ENCODE results near the gene DMTF1.

Gene DMTF1

DNA sequence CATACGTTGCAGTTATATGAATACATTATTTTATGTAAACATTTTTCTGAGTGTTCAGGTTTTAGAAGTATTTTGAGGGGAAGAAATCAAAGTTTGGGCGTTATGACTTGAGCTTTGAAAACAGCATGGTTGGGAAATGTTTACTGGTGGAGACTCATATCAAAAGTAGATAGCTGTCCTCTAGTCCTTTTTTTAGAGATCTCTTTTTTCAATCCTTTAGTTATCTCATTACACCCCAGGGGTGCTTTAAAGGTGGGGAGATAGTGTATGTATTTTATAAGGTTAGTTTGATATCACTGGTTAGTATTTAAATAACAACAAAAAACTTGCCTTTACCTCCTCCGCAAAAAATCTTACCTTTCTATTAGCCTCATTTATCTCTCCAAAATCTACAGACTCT lies 2.3 kb downstream of the DMTF1 start:
- peak overlapping the region; percentile 65 for H3K27ac Mint-ChIP-seq
- peak overlapping the region; percentile 98 for H3K4me3 Mint-ChIP-seq
- peaks cover 42% of the 10 kb centered on the region for H3K36me3 Mint-ChIP-seq (ENCODE audit: low read depth)
- H3K27me3 Mint-ChIP-seq: no peaks in the 10 kb centered on the region
- peaks cover 64% of the 10 kb centered on the region for H3K4me1 Mint-ChIP-seq (ENCODE audit: low read depth)
- no peaks in the 10 kb centered on the region for H3K9me3 Mint-ChIP-seq

DNA sequence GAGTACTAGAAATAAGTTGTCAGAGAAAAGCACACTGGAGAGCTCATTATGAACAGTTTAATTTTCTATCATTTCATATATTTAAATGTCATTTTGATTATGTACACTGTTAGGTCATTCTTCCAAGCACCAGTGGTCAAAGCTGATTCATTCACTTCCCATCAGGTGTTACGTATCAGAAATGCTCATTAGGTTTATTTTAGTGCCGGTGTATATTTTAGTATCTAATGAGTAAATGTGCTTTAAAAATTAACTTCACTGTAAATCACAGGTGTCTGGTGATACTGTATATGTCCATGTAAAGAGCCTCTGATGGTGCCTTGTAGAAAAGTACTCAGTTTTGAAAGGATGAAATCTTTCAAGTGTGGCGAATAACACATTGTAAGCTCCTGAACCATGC lies 3.5 kb downstream of the DMTF1 start:
- Mint-ChIP-seq H3K9me3 (no peaks in the 10 kb centered on the region), H3K27me3 (no peaks in the 10 kb centered on the region), H3K4me3 (peak overlapping the region; percentile 55), H3K27ac (no peak overlapping the region), H3K4me1 (ENCODE audit: low read depth) (peaks cover 72% of the 10 kb centered on the region), H3K36me3 (ENCODE audit: low read depth) (peaks cover 47% of the 10 kb centered on the region)

DNA sequence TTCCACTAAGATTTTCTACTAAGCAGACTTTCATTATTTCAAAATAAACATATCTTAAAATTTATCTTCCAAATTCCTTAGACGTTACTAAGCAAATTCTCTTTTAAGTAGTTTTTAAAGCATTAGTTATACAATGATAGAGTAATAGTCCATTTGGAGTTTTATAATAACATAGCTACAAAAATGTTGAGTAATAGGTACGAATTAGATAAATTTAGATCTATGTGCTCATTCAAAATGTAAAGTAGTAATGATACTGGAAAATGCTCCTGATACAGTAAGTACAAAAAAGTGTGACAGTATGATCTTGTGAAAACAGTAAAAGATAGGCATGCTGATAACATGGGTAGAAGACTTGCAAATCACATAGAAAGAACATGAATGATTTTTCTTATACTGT lies 4.5 kb downstream of the DMTF1 start:
- Mint-ChIP-seq H3K27ac (no peak overlapping the region), H3K27me3 (no peaks in the 10 kb centered on the region), H3K4me3 (peak overlapping the region; percentile 18), H3K9me3 (no peaks in the 10 kb centered on the region), H3K4me1 (ENCODE audit: low read depth) (peaks cover 66% of the 10 kb centered on the region), H3K36me3 (ENCODE audit: low read depth) (peaks cover 47% of the 10 kb centered on the region)

DNA sequence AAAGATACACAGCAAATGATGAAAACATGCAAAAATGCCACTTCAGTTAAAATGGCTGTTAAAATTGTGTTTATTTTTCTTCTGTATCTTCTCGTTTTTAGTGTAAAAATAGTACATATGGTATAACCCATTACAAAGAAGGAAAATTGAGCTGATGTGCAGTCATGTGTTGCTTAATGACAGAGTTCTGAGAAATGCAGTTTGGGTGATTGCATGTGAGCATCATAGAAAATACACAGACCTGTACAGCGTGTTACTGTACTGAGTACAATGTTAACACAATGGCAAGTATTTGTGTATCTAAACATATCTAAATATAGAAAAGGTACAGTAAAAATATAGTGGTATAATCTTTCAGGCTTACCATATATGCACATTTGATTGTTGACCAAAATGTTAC lies 7.3 kb downstream of the DMTF1 start:
- Mint-ChIP-seq H3K36me3 (ENCODE audit: low read depth) (peaks cover 61% of the 10 kb centered on the region), H3K4me3 (no peak overlapping the region), H3K27ac (no peak overlapping the region), H3K9me3 (no peaks in the 10 kb centered on the region), H3K4me1 (ENCODE audit: low read depth) (peaks cover 60% of the 10 kb centered on the region), H3K27me3 (no peaks in the 10 kb centered on the region)

DNA sequence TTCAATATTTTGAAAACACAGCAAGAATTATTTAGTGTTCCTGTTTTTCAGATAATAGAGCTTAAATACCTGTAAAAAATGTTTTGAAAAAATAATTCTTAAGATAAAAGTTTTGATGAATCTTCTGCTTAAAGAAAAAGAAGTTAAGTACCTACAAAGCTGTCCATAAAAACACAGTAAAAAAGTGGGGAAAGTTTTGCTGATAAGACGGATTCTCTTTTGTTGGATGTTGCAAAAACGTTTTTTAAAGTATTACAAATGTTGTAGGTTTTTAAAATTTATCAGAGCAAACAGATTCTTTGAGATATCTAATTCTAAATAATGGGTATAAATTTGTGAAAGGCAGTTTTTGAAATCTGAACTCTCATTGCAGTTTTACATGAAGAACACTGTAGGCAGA lies 12.2 kb downstream of the DMTF1 start:
- peaks cover 76% of the 10 kb centered on the region for H3K36me3 Mint-ChIP-seq (ENCODE audit: low read depth)
- H3K27ac Mint-ChIP-seq: no peak overlapping the region

DNA sequence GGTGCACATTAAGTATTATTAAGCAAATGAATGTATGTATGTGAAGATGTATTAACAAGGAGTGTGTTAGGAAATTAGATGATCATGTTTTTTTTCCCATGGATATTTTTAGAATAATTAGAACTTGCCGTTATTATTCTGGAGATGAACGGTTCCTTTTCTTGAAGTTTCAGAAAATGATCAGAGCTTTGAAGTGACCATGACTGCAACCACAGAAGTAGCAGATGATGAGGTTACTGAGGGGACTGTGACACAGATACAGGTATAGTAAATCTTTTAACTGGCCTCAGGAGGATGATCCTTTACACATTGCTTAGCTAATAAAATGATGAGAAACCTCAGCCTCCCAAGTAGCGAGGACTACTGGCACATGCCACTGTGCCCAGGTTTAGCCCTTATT lies 18.6 kb downstream of the DMTF1 start:
- H3K36me3 Mint-ChIP-seq (ENCODE audit: low read depth): peaks cover 80% of the 10 kb centered on the region
- no peak overlapping the region for H3K27ac Mint-ChIP-seq
- H3K27me3 Mint-ChIP-seq: no peaks in the 10 kb centered on the region
- H3K4me3 Mint-ChIP-seq: no peak overlapping the region
- H3K9me3 Mint-ChIP-seq: no peaks in the 10 kb centered on the region
- no peaks in the 10 kb centered on the region for H3K4me1 Mint-ChIP-seq (ENCODE audit: low read depth)

More for the DNA sequence above, 12.2 kb downstream of the DMTF1 start:
- Mint-ChIP-seq H3K4me3 (no peak overlapping the region), H3K4me1 (ENCODE audit: low read depth) (peaks cover 17% of the 10 kb centered on the region), H3K27me3 (no peaks in the 10 kb centered on the region), H3K9me3 (no peaks in the 10 kb centered on the region)

DNA sequence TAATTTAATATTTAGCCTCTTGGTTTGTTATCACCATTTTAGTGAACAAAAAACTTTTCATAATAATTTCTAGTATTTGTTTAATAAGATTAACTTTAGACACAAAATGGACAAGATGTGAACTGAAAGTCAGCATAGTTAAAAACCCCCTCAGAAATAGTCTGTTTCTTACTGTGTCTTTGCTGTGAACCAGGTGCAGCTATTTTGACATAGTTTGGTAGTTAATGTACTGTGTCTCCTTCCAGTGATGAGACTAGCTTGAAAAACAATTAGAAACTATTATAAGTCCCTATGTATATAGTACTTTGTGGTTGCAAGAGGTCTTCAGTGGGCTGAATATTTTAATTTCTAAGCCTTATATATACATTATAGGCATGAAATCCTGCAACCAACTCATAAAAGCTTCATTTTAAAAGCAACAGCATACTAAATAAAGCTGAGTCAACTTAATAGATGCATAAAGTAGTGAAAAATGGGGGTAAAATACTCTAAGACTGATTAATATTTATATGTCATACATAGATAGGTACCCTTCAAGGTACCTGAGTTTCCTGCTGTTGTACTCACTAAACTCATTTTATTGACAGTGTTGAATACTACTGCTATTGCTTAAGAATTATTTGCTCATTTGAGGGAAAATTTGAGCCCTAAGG lies 19.2 kb downstream of the DMTF1 start:
- no peak overlapping the region for H3K4me3 Mint-ChIP-seq
- H3K27ac Mint-ChIP-seq: no peak overlapping the region
- H3K4me1 Mint-ChIP-seq (ENCODE audit: low read depth): peaks cover 3% of the 10 kb centered on the region
- peaks cover 80% of the 10 kb centered on the region for H3K36me3 Mint-ChIP-seq (ENCODE audit: low read depth)
- H3K27me3 Mint-ChIP-seq: no peaks in the 10 kb centered on the region
- H3K9me3 Mint-ChIP-seq: no peaks in the 10 kb centered on the region

DNA sequence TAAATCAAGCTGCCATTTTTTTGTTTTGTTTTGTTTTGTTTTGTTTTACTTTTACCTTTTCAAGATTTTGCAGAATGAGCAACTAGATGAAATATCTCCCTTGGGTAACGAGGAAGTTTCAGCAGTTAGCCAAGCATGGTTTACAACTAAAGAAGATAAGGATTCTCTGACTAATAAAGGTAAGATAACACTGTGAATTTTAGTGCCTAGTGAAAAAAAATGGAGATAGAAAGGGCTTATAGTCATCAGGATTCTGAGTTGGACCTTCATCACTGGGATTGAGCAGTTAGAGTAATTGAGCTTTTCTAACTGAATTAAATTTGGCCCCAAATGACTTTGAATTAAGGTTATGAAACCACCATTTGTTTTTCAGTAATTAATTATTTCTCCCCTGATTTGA lies 21.2 kb downstream of the DMTF1 start:
- H3K27me3 Mint-ChIP-seq: no peaks in the 10 kb centered on the region
- H3K36me3 Mint-ChIP-seq (ENCODE audit: low read depth): peaks cover 77% of the 10 kb centered on the region
- no peak overlapping the region for H3K4me3 Mint-ChIP-seq
- no peak overlapping the region for H3K27ac Mint-ChIP-seq
- peaks cover 9% of the 10 kb centered on the region for H3K4me1 Mint-ChIP-seq (ENCODE audit: low read depth)
- H3K9me3 Mint-ChIP-seq: no peaks in the 10 kb centered on the region

DNA sequence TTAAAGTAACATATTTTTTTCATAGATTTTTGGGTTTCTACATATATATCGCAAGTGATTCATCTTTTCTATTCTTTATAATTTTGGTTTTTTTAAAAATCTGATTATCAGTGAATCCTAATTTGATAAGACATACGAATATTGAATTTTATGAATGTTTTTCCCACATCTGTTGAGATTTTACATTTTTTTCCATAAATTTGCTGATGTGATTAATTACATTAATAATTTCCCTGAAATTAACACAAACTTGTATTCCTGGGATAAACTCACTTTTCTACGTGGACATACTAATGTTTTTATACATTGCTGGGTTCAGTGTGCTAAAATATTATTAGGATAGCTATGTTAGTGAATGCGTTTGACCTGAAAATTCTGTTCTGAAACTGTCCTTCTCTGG lies 26.1 kb downstream of the DMTF1 start:
- Mint-ChIP-seq H3K4me3 (no peak overlapping the region), H3K36me3 (ENCODE audit: low read depth) (peaks cover 76% of the 10 kb centered on the region), H3K27ac (no peak overlapping the region), H3K9me3 (no peaks in the 10 kb centered on the region), H3K27me3 (no peaks in the 10 kb centered on the region), H3K4me1 (ENCODE audit: low read depth) (peaks cover 9% of the 10 kb centered on the region)

DNA sequence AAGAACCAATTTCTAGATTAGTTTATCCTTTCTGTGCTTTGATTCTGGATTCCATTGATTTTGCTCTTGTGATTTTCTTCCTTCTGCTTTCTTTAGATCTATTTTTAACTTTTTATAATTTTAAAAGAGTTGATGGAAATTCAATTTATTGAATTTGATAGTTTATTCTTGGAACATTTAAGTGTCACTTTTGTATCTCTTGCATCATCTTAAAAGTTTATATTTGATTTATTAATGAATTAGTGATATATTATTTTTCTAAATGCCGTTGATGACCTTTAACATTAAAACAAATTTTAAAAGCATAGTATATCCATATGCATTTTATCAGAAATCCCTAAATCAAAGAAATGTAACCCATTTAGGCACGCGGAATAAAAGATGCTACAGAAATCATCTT lies 26.9 kb downstream of the DMTF1 start:
- H3K4me1 Mint-ChIP-seq (ENCODE audit: low read depth): peaks cover 12% of the 10 kb centered on the region
- no peaks in the 10 kb centered on the region for H3K27me3 Mint-ChIP-seq
- H3K27ac Mint-ChIP-seq: no peak overlapping the region
- peaks cover 76% of the 10 kb centered on the region for H3K36me3 Mint-ChIP-seq (ENCODE audit: low read depth)
- no peak overlapping the region for H3K4me3 Mint-ChIP-seq
- no peaks in the 10 kb centered on the region for H3K9me3 Mint-ChIP-seq

DNA sequence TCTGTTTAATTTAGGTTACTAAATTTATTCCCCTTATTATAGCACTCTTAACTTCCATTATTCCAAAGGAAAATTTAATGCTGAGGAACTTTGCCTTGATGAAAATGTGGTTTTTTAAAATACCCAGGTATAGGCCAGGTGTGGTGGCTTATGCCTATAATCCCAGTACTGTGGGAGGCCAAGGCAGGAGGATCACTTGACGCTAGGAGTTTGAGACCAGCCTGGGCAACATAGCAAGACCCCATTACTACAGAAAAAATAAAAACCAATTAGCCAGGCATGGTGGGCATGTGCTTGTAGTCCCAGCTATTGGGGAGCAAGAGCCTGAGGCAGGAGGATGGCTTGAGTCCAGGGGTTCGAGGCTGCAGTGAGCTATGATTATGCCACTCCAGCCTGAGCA lies 34.9 kb downstream of the DMTF1 start:
- Mint-ChIP-seq H3K27me3 (no peaks in the 10 kb centered on the region), H3K4me1 (ENCODE audit: low read depth) (peaks cover 21% of the 10 kb centered on the region), H3K27ac (no peak overlapping the region)

DNA sequence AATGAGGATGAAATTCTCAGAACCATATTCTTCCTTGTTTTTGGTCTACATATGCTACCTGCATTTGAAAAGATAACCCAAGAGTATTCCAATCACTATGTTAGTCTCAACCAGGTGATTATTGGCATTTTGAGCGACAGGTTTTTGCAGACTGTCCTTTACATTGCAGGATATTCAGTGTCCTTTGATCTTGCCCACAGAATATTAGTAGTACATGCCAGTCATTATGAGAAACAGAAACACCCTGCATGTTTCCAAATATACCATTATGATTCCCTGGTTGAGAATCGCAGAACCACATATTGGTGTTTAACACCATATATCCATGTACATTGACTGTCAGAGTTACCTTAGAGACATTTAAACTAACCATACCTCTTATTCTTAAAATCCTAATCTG lies 36.7 kb downstream of the DMTF1 start:
- Mint-ChIP-seq H3K36me3 (ENCODE audit: low read depth) (peaks cover 84% of the 10 kb centered on the region), H3K27ac (peak overlapping the region; percentile 19), H3K27me3 (no peaks in the 10 kb centered on the region), H3K4me3 (no peak overlapping the region), H3K9me3 (no peaks in the 10 kb centered on the region), H3K4me1 (ENCODE audit: low read depth) (peaks cover 34% of the 10 kb centered on the region)

More for the DNA sequence above, 34.9 kb downstream of the DMTF1 start:
- Mint-ChIP-seq H3K4me3 (no peak overlapping the region), H3K9me3 (no peaks in the 10 kb centered on the region), H3K36me3 (ENCODE audit: low read depth) (peaks cover 84% of the 10 kb centered on the region)

DNA sequence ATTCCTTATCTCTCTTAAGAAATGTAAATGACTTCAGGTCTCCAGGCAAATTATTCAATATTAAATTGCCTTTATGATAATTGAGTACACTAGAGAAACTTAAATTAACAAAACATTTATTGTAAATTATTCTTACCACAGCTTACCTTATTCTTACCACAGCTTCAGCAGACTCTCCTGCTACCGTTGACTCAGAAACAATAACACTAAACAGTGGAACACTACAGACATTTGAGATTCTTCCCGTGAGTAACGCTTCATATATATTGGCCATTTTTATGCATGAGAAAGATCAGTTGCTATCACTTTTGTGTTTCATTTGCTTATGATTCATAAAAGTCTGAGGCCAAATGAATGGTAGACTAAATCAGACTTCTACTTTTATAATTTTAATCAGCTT lies 38.5 kb downstream of the DMTF1 start:
- peaks cover 84% of the 10 kb centered on the region for H3K36me3 Mint-ChIP-seq (ENCODE audit: low read depth)
- H3K9me3 Mint-ChIP-seq: no peaks in the 10 kb centered on the region
- H3K4me3 Mint-ChIP-seq: no peak overlapping the region
- H3K4me1 Mint-ChIP-seq (ENCODE audit: low read depth): peaks cover 34% of the 10 kb centered on the region
- peak overlapping the region; percentile 60 for H3K27ac Mint-ChIP-seq
- no peaks in the 10 kb centered on the region for H3K27me3 Mint-ChIP-seq

DNA sequence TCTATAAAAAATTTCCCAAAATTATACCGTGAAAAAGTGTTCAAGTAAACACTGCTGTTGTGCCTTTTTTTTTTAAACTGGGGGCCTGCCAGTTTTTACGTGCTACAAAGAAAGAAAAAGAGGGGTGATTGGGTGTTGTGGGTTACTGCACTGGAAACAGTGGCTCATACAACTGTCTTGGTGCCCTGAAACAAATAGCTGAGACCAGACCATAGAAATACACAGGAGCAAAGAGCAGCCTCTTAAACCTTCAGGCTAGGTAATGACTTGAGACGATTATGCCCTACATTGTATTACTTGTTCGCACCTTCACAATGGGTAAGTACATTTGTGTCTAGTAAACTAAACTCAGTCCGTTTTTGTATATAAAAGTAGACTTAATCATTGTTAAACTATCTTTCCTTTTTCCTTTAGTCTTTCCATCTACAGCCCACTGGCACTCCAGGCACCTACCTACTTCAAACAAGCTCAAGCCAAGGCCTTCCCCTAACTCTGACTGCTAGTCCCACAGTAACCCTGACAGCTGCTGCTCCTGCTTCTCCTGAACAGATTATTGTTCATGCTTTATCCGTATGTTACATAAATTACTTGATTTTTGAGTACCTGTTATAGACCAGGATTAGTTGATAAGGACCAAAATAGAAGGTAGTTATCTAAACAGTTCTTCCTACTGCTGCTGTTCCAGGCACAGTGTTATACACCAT lies 40.7 kb downstream of the DMTF1 start:
- Mint-ChIP-seq H3K9me3 (no peaks in the 10 kb centered on the region), H3K27me3 (no peaks in the 10 kb centered on the region), H3K4me3 (no peak overlapping the region), H3K4me1 (ENCODE audit: low read depth) (peaks cover 44% of the 10 kb centered on the region), H3K27ac (peak overlapping the region; percentile 90), H3K36me3 (ENCODE audit: low read depth) (peaks cover 92% of the 10 kb centered on the region)

DNA sequence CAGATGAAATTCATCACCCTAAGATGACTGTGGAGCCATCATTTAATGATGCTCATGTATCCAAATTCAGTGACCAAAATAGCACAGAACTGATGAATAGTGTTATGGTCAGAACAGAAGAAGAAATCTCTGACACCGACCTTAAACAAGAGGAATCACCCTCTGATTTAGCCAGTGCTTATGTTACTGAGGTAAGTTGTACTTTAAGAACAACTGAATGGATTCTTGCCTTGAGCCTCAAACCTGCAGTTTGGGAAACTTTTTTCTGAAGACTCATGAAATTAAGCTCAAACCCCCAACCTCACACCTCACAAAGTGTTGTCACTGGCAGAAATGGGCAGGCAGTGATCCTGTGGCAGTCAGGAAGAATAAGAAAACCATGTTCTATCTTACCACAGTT lies 41.7 kb downstream of the DMTF1 start:
- Mint-ChIP-seq H3K9me3 (no peaks in the 10 kb centered on the region), H3K27ac (peak overlapping the region; percentile 90), H3K4me1 (ENCODE audit: low read depth) (peaks cover 48% of the 10 kb centered on the region), H3K4me3 (no peak overlapping the region), H3K36me3 (ENCODE audit: low read depth) (peaks cover 92% of the 10 kb centered on the region), H3K27me3 (no peaks in the 10 kb centered on the region)

DNA sequence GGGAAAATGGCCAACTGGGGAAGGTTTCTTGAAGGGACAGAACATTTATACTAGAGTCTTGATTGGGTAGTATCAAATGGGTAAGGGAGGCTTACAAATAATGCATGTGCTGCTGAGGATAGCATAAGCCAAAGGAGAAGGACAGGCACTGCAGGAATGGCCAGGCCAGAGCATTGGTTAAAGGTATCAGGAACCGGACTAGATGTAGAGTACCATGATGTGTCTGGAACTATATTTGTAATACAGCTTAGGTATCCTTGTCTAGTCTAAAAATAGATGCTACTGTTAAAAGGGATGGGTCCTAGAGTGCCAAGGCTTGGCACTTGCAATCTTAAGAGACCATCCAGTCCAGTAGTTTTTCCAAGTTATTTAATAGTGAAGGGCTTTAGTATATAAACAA lies 47.0 kb downstream of the DMTF1 start:
- H3K4me1 Mint-ChIP-seq (ENCODE audit: low read depth): peaks cover 71% of the 10 kb centered on the region
- H3K9me3 Mint-ChIP-seq: peaks cover 11% of the 10 kb centered on the region
- H3K36me3 Mint-ChIP-seq (ENCODE audit: low read depth): peaks cover 97% of the 10 kb centered on the region
- H3K27me3 Mint-ChIP-seq: no peaks in the 10 kb centered on the region
- peak overlapping the region; percentile 26 for H3K27ac Mint-ChIP-seq
- no peak overlapping the region for H3K4me3 Mint-ChIP-seq
